ENCODE data around the gene RASA3.

The RASA3 gene

DNA sequence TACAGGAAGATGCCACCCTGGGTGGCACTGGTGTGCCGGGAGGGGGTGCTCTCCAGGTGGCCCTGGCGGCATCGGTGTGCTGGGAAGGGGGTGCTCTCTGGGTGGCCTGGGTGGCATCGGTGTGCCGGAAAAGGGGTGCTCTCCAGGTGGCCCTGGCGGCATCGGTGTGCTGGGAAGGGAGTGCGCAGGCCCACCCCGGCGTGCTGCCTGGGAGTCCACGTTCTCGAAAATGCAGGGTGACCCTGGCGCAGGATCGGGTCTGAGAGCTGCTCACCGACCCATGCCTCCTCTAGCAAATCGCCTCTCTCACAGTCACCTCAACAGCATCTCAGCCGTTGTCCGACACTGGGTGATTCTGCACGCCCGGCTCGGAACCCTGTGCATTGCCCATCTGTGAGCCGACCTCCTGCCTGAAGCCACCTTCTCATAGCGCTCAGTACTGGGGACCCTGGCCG is 36.4 kb downstream of the RASA3 start:
- Mint-ChIP-seq H3K4me3 (no peak overlapping the region), H3K36me3 (ENCODE audit: low read depth) (peaks cover 31% of the 10 kb centered on the region), H3K27ac (no peak overlapping the region), H3K4me1 (ENCODE audit: low read depth) (peaks cover 3% of the 10 kb centered on the region), H3K9me3 (peaks cover 31% of the 10 kb centered on the region), H3K27me3 (ENCODE audit: low read depth) (no peaks in the 10 kb centered on the region)
- DNase-seq (ENCODE audit: low spot score): no peak

DNA sequence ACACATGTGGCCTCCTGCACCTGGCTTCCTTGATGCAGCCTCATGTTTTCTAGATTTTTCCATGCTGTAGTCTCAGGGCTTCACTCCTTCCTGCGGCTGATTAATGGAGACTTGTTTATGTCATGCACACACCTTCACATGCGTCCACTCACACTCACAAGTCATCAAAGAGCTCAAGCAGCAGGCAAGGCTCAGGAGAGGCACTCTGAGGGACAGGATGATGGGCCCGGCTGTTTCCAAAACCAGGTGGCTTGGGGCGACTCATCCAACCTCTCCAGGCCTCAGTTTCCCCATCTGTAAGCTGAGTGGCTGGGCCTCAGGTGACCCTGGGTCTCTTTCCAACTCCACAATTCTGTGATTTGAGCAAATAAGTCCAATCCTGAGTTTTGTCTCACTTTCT is 36.9 kb downstream of the RASA3 start:
- Mint-ChIP-seq H3K27ac (no peak overlapping the region), H3K9me3 (peaks cover 37% of the 10 kb centered on the region), H3K27me3 (ENCODE audit: low read depth) (no peaks in the 10 kb centered on the region), H3K4me3 (no peak overlapping the region), H3K4me1 (ENCODE audit: low read depth) (peaks cover 3% of the 10 kb centered on the region), H3K36me3 (ENCODE audit: low read depth) (peaks cover 34% of the 10 kb centered on the region)
- no peak for DNase-seq (ENCODE audit: low spot score)

DNA sequence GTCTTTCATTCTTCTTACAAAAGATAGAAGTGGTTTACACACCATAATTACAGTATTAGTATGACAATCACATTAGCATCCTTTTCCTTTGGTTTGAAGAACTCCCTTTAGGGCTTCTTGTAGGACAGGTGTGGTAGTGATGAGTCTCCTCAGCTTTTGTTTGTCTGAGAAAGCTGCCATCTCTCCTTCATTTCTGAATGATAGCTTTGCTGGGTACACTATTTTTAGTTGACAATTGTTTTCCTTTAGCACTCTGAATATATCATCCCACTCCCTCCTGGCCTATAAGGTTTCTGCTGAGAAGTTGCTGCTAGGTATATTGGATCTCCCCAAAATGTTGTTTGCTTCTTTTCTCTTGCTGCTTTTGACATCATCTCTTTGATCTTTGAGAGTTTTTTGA is 39.3 kb downstream of the RASA3 start:
- H3K27me3 Mint-ChIP-seq (ENCODE audit: low read depth): no peaks in the 10 kb centered on the region
- peaks cover 39% of the 10 kb centered on the region for H3K9me3 Mint-ChIP-seq
- no peak for DNase-seq (ENCODE audit: low spot score)
- H3K4me3 Mint-ChIP-seq: no peak overlapping the region
- no peak overlapping the region for H3K27ac Mint-ChIP-seq
- peaks cover 40% of the 10 kb centered on the region for H3K36me3 Mint-ChIP-seq (ENCODE audit: low read depth)
- no peaks in the 10 kb centered on the region for H3K4me1 Mint-ChIP-seq (ENCODE audit: low read depth)

DNA sequence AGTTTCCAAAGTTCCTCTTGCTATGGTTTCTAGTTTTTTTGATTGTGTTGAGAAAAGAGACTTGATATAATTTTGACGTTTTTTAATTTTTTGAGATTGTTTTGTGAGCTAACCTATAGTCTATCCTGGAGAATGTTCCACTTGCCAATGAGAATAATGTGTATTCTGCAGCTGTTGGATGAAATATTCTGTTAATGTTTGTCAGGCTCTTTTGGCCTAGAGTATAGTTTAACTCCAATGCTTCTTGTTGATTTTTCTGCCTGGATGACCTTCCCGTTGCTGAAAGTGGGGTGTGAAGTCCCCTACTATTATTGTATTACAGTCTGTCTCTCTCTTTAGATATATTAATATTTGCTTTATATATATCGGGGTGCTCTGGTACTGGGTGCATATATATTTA is 40.0 kb downstream of the RASA3 start:
- Mint-ChIP-seq H3K27ac (no peak overlapping the region), H3K36me3 (ENCODE audit: low read depth) (peaks cover 42% of the 10 kb centered on the region), H3K9me3 (peaks cover 39% of the 10 kb centered on the region), H3K4me1 (ENCODE audit: low read depth) (no peaks in the 10 kb centered on the region), H3K27me3 (ENCODE audit: low read depth) (no peaks in the 10 kb centered on the region), H3K4me3 (no peak overlapping the region)
- DNase-seq (ENCODE audit: low spot score): no peak

DNA sequence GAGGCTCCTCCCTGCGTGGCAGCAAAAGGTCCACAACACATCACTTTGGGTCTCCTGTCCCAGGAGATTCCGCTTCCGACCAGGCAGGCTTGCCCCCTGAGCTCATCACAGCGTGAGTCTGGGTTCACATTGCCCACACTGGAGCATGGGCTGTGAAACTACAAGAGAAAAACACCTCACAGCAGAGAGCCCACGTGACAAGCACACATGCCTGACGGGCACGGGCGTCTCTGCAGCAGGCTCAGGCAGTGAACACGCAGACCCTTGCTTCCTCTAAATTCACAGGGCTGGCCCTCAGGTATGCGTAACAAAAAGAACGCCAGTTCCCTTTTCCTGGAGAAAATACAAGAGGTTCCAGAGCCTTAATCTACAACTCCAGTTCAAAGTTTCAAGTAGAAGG is 41.9 kb downstream of the RASA3 start:
- Mint-ChIP-seq H3K27ac (no peak overlapping the region), H3K36me3 (ENCODE audit: low read depth) (peaks cover 39% of the 10 kb centered on the region), H3K27me3 (ENCODE audit: low read depth) (no peaks in the 10 kb centered on the region), H3K9me3 (peaks cover 39% of the 10 kb centered on the region), H3K4me1 (ENCODE audit: low read depth) (no peaks in the 10 kb centered on the region), H3K4me3 (no peak overlapping the region)
- no peak for DNase-seq (ENCODE audit: low spot score)

DNA sequence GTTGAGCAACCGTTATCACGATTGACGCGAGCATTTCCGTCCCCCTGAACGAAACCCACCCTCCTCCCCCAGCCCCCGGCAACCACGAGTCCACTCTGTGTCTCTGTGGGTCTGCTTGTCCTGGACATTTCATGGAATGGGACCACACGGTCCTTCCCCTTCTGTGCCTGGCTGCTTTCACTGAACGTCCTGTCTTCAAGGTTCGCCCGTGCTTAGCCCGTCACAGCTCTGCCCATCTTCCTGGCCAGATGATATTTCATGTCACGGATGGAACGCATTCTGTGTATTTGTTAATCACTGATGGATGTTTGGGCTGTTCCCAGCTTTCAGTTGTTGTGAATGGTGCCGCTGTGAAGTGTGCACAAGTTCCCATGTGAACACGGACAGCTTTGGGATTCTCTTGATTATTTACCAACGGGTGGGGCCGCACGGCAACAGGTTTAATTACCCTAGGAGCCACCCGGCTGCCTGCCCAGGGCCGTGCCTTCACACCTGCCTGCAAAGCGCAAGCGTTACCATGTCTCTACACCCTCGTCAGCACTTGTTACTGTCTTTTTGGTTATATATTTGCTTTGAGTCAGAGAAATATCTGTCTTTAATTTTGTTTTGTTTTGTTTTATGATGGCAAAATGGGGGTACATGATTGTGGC is 42.5 kb downstream of the RASA3 start:
- H3K4me1 Mint-ChIP-seq (ENCODE audit: low read depth): no peaks in the 10 kb centered on the region
- peaks cover 39% of the 10 kb centered on the region for H3K9me3 Mint-ChIP-seq
- H3K27ac Mint-ChIP-seq: no peak overlapping the region
- no peak overlapping the region for H3K4me3 Mint-ChIP-seq
- no peaks in the 10 kb centered on the region for H3K27me3 Mint-ChIP-seq (ENCODE audit: low read depth)
- no peak for DNase-seq (ENCODE audit: low spot score)
- peaks cover 39% of the 10 kb centered on the region for H3K36me3 Mint-ChIP-seq (ENCODE audit: low read depth)

DNA sequence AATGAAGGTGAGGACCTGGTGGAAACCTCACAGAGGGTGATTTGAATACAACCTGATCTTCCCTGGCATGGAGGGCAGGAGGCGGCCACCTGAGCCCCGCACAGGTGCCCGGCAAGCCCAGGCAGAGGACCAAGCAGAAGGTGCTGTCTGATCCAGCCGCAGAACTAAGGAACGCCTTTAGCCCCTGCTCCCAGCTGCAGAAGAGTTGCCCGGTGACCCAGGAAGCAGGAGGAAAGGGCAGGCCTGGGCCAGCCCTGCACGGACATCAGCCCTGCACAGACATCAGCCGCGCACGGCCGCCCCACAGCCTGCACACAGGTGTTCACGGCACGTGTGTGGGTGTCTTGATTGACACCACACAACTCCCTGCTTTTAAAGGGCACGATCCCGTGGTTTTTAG is 43.1 kb downstream of the RASA3 start:
- H3K27me3 Mint-ChIP-seq (ENCODE audit: low read depth): no peaks in the 10 kb centered on the region
- no peak overlapping the region for H3K4me3 Mint-ChIP-seq
- peaks cover 38% of the 10 kb centered on the region for H3K36me3 Mint-ChIP-seq (ENCODE audit: low read depth)
- no peaks in the 10 kb centered on the region for H3K4me1 Mint-ChIP-seq (ENCODE audit: low read depth)
- peaks cover 39% of the 10 kb centered on the region for H3K9me3 Mint-ChIP-seq
- no peak overlapping the region for H3K27ac Mint-ChIP-seq
- no peak for DNase-seq (ENCODE audit: low spot score)

DNA sequence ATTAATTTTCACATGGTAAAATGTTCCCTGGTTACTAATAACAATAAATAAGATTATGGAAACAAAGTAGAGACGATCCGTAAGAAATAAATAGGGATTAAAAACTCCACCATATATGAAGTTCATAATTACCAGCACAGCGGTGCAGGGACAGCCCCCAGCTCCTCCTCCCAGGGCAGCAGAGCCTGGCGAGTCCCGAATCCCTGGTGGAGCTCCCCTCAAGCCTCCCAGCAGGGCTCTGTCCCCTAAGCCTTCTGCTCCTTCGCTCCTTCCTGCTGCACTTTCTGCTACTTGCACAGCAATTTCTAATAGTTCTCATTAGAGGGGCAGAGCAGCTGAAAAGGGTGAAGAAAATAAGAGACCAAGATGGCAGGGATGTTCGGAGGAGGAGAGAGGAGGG is 43.6 kb downstream of the RASA3 start:
- H3K4me1 Mint-ChIP-seq (ENCODE audit: low read depth): no peaks in the 10 kb centered on the region
- H3K4me3 Mint-ChIP-seq: no peak overlapping the region
- no peak for DNase-seq (ENCODE audit: low spot score)
- H3K27ac Mint-ChIP-seq: no peak overlapping the region
- no peaks in the 10 kb centered on the region for H3K27me3 Mint-ChIP-seq (ENCODE audit: low read depth)
- peaks cover 35% of the 10 kb centered on the region for H3K9me3 Mint-ChIP-seq
- H3K36me3 Mint-ChIP-seq (ENCODE audit: low read depth): peaks cover 34% of the 10 kb centered on the region

DNA sequence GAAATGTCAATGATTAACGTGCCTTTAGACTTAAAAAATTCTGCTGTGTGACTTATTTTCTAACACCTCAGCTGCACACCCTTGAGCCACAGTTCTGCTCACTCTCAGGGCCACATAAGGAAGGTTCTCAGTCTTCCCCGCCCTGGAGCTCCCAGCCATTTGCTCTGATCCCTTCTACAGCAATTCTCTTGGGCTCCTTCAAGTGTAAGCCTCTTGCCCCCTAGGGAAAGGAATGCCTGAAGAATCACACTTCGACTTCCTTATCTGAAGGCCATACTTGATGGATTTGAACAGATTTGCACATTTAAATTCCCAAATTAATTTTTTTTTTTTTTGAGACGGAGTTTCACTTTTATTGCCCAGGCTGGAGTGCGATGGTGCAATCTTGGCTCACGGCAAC is 44.2 kb downstream of the RASA3 start:
- Mint-ChIP-seq H3K27me3 (ENCODE audit: low read depth) (no peaks in the 10 kb centered on the region), H3K4me1 (ENCODE audit: low read depth) (no peaks in the 10 kb centered on the region), H3K4me3 (no peak overlapping the region), H3K9me3 (peaks cover 29% of the 10 kb centered on the region), H3K27ac (no peak overlapping the region), H3K36me3 (ENCODE audit: low read depth) (peaks cover 27% of the 10 kb centered on the region)
- no peak for DNase-seq (ENCODE audit: low spot score)

DNA sequence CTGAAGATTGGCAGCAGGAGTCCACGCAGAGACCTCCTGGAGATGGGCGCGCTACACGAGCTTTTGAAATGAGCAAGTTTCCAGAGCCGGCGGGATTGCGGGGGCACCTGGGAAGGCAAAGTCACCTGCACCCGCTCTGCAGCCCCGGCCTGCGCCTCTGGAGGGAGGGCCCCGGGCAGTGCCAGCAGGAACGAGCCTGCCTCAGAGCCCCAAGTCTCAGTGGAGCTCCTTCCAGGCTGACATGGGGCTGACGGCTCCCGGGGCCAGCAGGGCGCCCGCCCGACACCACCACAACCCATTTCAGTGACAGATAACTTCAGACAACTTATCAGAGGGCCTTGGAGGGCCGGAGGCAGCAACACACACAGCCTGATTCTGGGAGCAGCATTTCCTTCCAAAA is 45.0 kb downstream of the RASA3 start:
- Mint-ChIP-seq H3K4me1 (ENCODE audit: low read depth) (no peaks in the 10 kb centered on the region), H3K27me3 (ENCODE audit: low read depth) (no peaks in the 10 kb centered on the region), H3K27ac (no peak overlapping the region), H3K9me3 (peaks cover 22% of the 10 kb centered on the region), H3K36me3 (ENCODE audit: low read depth) (peaks cover 29% of the 10 kb centered on the region), H3K4me3 (no peak overlapping the region)
- no peak for DNase-seq (ENCODE audit: low spot score)

DNA sequence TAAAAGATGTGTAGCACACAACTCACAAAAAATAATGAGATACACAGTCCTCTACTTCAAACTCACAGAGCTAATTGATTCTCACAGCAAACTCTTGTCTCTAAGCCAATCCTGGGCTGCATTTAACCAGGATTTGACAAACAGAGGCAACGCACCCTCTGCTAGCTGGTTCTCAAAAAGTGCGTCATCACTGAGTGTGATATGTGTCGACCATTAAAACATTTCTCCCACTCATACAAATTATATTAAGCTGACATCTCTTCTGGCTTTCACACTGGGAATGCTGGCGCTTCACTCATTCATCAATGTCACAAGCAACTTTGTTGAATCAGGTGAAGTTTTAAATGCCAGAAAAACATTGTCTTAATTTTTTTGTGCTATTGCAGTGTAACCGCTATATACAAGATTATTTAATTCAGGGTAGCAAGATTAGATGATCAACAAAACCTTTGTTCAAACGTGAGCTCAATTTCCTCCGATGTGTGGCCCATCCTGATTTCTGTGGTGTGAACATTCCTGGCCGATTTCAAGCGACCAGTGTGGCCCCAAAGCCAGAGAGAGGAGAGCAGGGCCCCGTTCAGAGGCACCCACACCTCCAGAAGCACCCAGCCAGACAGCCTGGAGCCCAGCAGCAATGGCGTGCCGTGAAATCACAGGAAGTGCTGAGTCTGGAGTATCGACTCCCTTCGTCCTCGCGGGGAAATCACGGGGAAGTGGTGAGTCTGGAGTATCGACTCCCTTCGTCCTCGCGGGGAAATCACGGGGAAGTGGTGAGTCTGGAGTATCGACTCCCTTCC is 49.4 kb downstream of the RASA3 start:
- H3K4me1 Mint-ChIP-seq (ENCODE audit: low read depth): peaks cover 2% of the 10 kb centered on the region
- DNase-seq (ENCODE audit: low spot score): no peak
- no peak overlapping the region for H3K4me3 Mint-ChIP-seq
- H3K27me3 Mint-ChIP-seq (ENCODE audit: low read depth): no peaks in the 10 kb centered on the region
- no peaks in the 10 kb centered on the region for H3K9me3 Mint-ChIP-seq
- peaks cover 11% of the 10 kb centered on the region for H3K36me3 Mint-ChIP-seq (ENCODE audit: low read depth)
- no peak overlapping the region for H3K27ac Mint-ChIP-seq

DNA sequence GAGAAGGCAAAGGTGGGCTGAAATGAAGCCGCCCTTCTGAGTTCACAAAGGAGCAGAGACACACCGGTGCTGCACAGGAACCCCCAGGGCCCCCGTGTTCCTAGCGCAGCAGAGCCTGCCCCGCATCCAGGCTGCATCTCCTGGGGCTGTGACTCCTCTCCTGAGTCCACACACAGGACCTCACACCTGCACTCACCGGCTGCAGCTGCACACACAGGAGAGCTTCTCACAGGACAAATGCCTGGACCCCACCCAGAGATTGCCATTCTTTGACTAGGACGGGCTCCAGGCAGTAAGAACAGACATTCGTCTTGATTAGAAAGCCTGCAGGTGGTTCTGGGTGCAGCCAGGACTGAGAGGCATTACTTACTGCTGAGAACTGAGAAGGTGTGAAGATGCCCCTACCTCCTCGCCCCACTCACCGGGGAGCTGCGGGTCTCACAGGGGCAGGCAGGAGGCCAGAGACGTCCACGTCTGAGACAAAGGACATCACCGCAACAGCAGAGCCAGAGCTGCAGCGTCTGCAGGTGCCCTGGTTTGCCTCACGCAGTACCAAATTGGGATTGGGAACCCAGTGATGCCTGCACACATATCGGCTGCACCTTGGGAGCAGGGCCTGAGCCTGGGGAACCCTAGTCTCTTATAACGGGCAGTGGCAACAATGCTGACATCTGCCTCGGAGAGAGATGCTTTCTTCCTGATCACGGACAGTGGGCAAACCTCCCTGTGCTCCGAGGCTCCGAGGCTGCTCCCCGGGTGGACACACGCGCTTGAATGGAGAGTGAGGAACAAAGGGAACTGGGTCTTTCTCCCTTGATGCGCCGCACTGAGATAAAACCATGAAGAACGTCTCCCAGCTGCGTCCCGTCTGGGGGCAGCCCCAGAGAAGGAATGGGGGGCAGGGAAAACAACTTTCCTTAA is 50.4 kb downstream of the RASA3 start:
- peak overlapping the region; percentile 41 for H3K27ac Mint-ChIP-seq
- no peaks in the 10 kb centered on the region for H3K27me3 Mint-ChIP-seq (ENCODE audit: low read depth)
- no peak for DNase-seq (ENCODE audit: low spot score)
- no peak overlapping the region for H3K4me3 Mint-ChIP-seq
- H3K36me3 Mint-ChIP-seq (ENCODE audit: low read depth): peaks cover 5% of the 10 kb centered on the region
- H3K9me3 Mint-ChIP-seq: no peaks in the 10 kb centered on the region
- peaks cover 2% of the 10 kb centered on the region for H3K4me1 Mint-ChIP-seq (ENCODE audit: low read depth)

DNA sequence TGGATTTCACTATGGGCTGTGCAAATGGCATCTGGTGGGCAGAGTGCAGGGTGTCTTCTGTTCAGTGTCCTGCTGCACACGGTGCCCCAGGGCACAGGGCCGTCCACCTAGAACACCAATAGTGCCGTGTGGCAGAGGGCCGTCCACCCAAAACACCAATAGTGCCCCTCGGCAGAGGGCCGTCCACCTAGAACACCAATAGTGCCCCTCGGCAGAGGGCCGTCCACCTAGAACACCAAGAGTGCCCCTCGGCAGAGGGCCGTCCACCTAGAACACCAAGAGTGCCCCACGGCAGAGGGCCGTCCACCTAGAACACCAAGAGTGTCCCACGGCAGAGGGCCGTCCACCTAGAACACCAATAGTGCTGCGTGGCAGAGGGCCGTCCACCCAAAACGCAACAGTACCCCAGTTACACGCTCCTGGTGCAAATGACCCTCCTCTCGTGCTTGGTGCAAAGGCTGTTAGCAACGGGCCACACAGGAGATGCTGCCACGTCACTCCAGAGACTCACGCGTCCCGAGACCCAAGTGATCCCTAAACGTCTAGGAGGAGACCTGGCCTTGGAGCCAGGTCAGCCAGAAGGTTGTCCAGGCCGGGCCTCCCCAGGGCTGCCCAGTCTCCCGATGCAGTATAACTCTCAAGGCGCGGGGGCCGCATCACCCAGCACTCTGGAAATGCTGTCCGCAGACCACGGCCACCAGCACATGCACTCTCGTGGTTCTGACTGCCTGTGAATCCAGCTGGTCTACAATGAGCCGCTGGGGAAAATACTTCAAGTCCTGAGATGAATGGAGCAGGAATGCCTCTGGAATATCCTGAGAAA is 51.5 kb downstream of the RASA3 start:
- Mint-ChIP-seq H3K36me3 (ENCODE audit: low read depth) (peaks cover 7% of the 10 kb centered on the region), H3K4me3 (no peak overlapping the region), H3K27me3 (ENCODE audit: low read depth) (no peaks in the 10 kb centered on the region), H3K27ac (no peak overlapping the region), H3K4me1 (ENCODE audit: low read depth) (peaks cover 2% of the 10 kb centered on the region), H3K9me3 (no peaks in the 10 kb centered on the region)
- DNase-seq (ENCODE audit: low spot score): no peak

Data from T-helper 2 cell treated with Interferon-gamma antibody and Interleukin-4, amounts not matched to agents 5 μg/mL and 100 μg/mL, for 36 hours (primary cell).